ENCODE results near the gene CELF1. TPM values are rescaled to one million over a fixed set of nuclear protein-coding genes. Genes with fewer than 3 reads are reported as not detected.

Gene CELF1
- polyA plus RNA-seq, 1 donor = 71.5 TPM

DNA sequence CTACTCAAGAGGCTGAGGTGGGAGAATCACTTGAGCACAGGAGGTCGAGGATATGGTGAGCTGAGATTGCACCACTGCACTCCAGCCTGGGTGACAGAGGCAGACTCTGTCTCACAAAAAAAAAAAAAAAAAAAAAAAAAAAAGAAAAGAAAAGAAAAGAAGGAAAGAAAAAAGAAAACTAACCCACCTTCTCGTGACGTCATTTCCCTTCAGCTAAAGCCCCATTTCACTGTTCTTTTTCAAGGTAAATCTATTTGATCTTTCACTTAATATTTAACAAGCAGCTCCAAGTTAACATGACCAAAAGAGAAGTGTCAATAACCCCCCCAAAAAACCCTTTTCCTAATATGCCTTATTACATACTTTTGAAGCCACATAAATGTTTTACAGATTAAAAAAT is 109.1 kb downstream of the CELF1 start:
- no peak for DNase-seq

DNA sequence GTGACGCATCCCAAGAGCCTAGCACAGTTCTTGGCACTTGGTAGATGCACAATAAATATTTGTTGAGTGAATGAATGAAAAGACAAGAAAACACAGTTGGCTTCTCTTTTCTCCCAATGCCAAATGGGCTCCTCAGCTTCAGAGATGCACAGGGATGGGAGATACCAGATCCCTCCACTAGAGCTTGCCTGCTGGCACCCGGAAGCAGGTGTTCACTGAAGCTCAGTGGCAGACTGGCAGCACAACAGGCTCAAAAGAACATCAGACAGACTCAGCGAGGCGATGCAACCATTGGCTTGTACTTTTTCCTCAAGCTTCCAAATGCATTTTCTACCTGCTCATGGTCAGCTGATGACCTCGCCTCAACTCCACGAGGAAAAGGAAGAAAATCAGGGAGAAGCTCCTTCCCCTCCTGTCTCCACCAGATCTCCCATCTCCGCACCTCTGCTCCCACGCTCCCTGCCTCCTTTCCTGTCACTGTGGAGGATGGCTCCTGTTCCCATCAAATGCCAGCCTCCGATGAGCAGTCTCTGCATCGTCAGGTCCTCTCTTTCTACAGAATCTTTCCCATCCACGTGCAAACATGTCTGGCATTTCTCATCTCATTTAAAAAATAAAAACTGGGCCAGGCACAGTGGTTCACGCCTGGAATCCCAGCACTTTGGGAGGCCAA is 109.8 kb downstream of the CELF1 start:
- DNase-seq = no peak

DNA sequence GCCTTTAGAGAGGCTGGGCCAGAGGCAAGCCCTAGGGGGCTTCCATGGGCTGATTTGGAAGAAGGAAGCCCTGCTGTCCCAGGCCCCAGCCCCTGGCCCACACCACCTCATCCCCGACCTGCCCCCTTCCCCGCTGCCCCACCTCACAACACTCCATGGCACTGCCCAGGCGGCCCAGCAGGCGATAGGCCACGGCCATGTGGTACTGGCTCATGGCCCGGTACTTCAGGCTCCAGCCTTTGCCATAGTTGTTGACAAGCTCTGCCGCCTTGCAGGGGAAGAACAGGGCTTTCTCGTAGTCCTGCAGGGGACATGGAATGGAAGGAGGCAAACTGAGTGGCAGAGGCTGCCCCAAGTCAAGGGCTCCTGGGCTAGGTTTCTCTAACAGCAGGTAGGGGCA is 110.4 kb downstream of the CELF1 start:
- no peak for DNase-seq

DNA sequence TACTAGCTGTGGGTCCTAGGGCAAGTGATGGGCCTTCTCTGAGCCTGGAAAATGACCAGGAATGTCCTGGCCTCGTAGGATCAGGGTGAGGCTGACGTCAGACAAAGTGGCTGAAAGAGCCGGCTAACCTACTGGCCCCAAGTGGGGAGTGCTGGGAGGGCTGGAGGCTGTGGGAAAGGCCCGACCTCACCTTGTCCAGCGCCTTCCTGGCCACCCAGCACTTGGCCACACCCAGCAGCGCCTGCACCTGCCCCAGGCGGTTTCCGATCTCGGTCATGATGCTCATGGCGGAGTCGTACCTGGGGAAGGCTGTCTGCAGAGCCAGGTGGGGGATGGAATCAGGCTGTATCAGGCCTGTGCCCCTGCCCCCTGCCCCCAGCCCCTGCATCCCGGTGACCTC is 111.5 kb downstream of the CELF1 start:
- DNase-seq = no peak

DNA sequence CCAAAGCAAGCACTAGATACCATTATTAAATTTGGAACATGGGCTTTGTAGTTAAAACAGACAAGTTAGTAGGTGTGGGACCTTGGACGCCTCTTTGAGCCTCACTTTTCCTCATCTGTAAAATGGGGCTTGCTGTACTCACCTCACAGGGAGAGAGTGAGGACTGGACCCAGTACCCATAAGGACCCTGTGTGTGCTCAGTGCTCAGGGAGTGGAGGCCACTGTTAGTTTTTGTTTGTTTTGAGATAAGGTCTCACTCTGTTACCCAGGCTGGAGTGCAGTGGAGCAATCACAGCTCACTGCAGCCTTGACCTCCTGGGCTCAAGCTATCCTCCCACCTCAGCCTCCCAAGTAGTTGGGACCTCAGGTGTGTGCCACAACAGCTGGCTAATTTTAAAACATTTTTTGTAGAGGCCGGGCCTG is 112.9 kb downstream of the CELF1 start:
- no peak for DNase-seq

DNA sequence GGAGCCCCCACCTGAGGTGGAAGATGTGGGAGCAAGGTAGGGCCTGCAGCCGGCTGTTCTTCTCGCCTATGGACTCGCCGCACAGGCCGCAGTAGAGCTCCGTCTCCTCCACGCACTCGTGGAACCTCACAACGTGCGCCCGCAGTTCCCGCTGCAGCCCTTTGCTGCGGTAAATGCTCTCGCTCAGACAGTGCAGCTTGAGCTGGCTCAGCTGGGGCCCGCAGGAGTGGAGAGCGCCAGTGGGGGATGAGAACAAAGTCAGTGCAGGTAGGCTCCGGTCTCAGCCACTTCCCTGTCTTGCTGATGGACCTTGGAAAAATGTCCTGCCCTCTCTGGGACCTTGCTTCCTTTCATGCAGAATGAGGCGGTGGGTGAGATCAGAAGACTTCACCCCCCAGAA is 114.2 kb downstream of the CELF1 start:
- DNase-seq = no peak

DNA sequence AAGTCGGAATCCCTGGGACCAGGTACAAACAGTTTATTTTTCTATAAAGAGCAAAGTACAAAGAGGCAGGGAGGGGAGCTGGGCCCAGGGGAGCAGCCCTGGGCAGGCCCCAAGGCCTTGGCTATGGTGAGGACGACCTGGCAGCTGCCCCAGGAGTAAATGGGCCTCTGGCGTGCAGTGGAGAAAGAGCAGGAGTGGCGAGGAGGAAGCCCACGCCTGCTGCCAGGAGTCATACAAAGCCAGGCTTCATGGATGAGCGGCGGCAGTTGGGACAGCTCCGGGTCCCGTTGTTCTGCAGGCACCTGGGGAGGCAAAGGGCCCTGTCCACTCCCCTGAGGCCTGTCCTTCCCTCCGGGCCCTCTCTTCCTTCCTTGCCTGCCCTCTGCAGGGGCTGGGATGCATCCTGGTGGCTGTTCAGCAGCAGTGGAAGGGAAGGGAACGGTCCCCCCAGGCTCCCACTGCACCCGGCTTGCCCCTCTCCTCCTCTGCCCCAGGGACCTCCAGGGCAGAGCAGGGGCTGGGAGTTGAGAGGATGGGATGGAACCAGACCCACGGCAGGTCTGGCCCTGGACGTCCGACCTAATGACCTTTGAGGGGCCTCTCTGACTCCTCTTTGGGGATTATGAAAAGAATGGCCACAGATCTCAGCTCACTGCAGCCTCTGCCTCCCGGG is 115.0 kb downstream of the CELF1 start:
- no peak for DNase-seq

DNA sequence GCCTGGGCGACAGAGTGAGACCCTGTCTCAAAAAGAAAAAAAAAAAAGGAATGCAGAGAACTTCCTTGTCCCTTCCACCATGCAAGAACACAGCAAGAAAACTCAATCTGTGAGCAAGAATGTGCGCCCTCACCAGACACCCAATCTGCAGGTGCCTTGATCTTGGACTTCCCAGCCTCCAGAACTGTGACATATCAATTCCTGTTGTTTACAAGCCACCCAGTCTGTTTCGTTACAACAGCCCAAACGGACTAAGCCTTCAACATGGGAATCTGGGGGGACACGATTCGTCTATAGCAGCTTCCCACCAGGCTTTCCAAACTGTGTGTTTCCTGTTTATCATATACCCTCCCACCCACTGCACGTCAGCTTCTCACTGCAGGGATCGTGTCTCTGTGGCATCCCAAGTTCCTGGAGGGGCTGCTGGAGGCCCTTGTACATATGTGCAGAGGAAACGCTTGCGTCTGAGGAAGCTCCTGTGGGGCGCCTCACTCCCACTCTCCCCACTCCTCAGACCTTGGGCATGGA is 115.7 kb downstream of the CELF1 start:
- no peak for DNase-seq

DNA sequence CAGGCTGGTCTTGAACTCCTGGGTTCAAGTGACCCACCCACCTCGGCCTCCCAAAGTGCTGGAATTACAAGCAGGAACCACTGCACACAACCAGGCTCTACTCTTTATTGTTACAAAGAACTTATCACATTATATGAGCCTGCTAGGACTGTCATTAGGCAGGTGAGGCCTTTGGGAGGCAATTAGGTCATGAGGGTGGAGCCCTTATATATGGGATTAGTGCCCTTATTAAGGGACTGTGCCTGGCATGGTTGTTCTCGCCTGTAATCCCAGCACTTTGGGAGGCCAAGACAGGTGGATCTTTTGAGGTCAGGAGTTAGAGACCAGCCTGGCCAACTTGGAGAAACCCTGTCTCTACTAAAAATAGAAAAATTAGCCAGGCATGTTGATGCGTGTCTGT is 116.2 kb downstream of the CELF1 start:
- DNase-seq = no peak

DNA sequence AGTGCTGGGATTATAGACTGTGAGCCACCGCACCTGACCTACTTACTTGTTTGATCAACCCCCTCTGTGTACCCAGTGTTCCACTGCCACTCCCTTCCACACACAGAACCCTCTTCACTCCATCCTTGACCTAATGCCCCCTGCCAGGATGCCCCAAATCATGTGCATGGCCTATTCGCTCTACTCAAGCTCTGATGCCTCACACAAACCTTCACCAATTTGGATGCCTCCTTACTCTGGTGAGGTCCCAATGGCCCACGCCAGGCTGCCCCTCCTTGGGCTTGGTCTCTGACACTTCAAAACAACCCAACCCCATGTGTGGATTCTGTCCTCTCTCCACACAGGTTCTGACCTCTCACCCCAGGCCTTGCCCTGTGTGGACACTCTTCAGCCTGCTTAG is 117.2 kb downstream of the CELF1 start:
- no peak for DNase-seq

DNA sequence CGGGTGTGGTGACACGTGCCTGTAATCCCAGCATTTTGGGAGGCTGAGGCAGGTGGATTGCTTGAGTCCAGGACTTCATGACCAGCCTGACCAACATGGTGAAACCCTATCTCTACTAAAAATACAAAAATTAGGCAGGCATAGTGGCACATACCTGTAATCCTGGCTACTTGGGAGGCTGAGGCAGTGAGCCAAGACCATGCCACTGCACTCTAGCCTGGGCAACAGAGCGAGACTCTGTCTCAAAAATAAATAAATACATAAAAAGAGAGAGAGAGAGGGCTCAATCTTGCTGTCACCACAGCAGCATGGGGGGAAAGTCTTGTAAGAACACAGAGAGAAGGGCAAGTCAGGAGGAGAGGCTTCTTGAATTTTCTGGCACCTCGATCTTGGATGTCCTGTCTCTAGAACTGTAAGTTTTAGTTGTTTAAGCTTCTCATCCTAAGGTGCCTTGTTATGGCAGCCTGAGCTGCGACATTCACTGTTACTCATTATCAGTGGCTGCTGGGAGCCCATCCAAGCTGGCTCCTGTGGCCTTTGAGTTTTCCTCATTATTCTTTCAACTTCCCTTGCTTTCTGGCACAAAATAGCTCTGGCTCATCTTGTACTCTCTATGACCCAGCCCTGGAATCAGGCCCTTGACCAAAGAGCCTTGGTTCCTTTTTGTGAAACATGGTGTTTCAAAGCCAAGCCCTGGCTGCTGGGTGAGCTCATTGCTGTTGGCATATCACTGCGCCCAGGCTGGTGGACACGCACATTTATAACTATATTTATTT is 118.7 kb downstream of the CELF1 start:
- no peak for DNase-seq

DNA sequence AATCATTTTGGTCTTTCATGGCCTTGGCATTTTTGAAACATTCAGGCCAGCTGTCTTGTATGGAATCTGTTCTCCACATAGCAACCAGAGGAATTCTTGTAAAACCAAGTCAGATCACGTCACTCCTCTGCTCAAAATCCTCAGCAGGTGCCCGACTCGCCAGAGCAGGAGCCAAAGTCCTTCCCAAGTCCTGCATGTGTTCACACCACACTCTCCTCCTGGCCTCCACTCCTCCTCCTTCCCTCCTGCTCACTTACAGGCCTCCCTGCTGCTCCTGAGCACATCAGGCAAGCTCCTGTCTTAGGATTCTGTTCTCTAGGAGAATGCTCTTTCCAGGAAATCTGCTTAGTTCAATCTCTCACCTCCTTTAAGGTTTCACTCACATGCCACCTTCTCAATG is 119.8 kb downstream of the CELF1 start:
- DNase-seq = no peak

DNA sequence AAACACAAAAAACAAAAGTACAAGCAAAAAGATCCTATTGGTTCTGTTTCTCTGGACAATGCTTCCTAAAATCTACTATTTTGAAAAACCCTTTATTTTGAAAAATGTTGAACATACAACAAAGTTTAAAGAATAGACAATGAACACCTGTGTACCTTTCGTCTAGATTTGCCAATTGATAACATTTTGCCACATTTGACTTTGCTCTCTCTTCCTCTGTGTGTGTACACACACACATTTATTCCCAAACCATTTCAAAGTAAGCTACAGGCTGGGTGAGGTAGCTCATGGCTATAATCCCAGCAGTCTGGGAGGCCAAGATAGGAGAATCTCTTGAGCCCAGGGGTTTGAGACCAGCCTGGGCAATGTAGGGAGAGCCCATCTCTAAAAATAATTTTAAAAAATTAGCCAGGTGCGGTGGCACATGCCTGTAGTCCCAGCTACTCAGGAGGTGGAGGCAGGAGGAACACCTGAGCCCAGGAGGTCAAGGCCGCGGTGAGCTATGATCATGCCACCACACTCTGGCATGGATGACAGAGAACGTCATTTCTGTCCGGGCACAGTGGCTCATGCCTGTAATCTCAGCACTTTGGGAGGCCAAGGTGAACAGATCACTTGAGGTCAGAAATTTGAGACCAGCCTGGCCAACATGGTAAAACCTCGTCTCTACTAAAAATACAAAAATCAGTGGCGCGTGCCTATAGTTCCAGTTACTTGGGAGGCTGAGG is 121.4 kb downstream of the CELF1 start:
- no peak for DNase-seq

DNA sequence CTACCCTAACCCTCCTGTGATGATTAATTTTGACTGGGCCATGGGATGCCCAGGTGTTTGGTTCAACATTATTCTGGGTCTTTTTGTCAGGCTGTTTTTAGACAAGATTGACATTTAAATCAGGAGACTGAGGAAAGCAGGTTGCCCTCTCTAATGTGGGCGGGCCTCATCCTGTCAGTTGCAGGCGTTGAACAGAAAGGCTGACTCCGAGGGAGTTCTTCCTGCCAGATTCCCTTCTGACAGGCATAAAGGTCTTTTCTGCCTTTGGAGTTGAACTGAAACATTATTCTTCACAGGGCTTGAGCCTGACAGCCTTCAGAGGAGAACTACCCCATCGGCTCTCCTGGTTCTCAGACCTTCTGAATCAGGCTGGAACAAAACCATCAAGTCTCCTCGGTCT is 122.4 kb downstream of the CELF1 start:
- no peak for DNase-seq

DNA sequence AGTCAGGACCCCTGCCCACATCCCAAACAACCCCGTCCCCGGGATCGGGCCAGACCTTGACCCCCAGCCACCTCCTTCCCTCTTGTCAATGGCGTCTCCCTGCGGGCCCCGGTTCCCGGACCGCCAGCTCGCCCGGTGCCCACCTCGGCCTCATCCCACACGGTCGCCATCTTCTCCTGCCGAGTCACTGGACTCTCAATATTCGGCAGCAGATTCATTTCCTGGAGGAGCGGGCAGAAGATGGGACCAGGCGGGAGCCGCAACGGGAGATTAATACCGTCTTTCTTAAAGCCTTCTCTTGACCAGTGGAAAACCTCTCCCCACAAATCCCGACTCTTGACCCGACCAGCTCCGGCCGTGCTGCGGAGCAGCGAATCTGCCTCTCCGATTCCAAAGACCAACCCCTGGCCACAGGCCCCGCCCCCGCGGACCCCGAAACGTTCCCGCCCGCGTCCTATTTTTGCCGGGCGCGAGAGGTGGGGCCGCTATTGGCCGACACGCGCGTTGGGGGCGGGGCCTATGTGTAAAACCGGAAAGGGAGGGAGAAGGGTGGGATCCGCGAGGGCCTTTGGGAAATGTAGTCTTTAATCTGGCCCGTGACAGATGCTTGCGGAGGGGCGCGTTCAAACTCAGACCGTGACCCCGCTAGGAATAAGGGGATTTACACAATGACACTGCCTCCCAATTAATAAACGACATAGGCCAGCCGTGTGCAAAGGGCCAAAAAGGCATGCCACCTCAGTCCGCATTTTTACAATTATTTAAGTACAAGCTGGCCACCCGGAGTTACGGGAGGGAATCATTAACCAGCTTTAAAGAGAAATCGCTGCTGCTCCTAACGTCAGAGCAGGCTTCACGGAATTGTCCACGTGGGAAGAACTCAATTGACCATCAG is 126.6 kb downstream of the CELF1 start, which contains the start of gene PSMC3:
Gene PSMC3, minus strand, starts transcription at position 378 of the 895 bp plus-strand sequence. Its CDS starts 160 bp downstream, at position 218.
- peak; percentile 99 for DNase-seq

DNA sequence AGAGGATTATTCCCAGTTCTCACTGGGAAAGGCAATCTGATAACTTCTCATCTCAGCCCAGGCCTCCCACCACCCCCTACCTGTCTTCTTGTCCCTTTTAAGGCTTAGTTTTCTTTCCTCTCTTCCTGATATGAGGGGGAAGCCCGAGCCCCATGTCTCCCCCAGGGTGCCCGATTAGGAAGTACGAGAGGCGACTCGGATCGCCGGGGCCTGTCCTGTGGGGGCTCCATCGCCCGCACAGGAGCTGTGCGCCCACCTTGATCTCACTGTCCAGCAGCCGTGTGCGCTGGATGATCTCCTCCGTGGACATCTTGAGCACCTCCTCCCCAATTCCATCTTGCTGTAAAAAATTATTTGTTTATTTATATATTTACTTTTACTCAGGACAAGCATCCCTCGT is 127.3 kb downstream of the CELF1 start:
- no peak for DNase-seq

DNA sequence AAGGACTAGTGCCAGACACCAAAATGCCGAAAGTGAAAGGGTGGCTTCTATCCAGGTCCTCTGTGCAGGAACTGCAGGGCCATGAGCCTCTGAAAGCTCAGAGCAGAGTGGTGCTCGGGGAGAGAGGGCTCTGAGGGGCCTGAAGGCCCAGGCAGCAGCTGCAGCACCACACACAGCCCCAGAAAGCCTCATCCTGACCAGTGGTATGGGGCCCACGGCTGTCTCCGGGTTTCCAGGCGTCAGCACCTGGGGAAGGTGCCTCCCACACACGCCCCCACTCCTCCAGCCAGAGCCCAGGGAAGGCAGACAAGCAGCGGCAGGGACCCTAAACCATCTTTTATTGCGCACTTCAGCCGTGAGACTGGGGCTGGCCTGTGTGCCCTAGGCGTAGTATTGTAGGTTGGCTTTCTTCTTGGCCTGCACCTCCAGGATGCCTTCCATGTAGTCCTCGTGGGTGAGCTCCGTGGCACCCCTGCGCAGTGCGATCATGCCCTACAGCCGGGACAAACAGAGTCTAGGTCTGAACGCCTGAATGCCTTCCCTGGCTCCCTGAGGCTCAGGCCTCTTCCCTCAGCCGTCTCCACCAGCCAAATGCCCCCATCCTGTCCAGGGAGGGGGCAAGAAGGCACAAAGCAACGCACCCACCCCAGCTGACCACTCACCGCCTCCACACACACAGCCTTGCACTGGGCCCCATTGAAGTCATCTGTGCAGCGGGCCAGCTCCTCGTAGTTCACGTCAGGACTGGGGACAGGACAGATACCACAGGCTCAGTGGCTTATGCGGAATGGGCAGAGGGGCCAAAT is 134.3 kb downstream of the CELF1 start:
- DNase-seq = no peak

DNA sequence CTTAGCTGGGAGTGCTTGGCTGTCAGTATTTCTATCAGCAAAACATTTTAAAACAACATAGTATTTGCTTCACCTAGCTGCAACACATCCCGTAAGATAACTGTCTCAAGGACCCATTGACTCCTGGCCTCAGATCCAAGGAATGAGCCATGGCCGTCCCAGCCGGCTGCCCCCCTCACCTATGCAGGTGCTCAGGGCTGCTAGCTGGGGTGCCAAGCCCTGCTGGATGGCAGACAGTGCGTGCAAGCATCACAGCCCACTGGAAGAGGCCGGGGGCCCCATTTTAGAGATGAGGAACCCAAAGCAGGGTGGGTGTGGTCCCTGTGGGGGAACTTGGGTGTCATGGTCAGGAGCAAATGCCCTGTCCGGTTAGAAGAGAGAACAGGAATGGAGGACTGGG is 135.2 kb downstream of the CELF1 start:
- no peak for DNase-seq

DNA sequence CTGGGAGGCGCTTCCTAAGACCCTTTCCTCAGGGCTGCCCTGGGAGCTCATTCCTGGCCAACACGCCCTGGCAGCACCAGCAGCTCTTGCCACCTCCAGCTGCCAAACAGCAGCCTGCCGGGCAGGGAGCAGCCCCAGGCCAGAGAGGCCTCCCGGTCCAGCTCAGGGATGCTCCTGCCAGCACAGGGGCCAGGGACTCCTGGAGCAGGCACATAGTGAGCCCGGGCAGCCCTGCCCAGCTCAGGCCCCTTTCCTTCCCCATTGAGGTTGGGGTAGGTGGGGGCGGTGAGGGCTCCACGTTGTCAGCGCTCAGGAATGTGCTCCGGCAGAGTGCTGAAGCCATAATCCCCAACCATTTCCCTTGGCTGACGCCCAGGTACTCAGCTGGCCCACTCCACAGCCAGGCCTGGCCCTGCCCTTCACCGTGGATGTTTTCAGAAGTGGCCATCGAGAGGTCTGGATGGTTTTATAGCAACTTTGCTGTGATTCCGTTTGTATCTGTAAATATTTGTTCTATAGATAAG is 136.9 kb downstream of the CELF1 start:
- peak; percentile 82 for DNase-seq
